Astrocyte of the spinal cord (primary cell): ENCODE results near the gene TGM2.

ENCODE experiments used
- DNase-seq: peaks from one replicate; pipeline ENCODE4 v3.0.0; 2011; ENCODE audit warnings: low read depth, low spot score
- H3K4me3 ChIP-seq: 2 replicates; pipeline ENCODE4 v1.5.1; 2011; ENCODE audit warnings: low read depth, mild to moderate bottlenecking, low read length, moderate library complexity
- in situ Hi-C: cut with HindIII; loops from 2 replicates; pipeline ENCODE4 v1.10.0; 2017; ENCODE audit warnings: low sequenced_read_pairs
- TF ChIP-seq, protein P1 (sequence below): IDR thresholded peaks from 2 replicates; pipeline ENCODE4 v1.5.1; 2012; ENCODE audit warnings: low read depth, mild to moderate bottlenecking, low read length, inconsistent platforms

The TGM2 gene

DNA sequence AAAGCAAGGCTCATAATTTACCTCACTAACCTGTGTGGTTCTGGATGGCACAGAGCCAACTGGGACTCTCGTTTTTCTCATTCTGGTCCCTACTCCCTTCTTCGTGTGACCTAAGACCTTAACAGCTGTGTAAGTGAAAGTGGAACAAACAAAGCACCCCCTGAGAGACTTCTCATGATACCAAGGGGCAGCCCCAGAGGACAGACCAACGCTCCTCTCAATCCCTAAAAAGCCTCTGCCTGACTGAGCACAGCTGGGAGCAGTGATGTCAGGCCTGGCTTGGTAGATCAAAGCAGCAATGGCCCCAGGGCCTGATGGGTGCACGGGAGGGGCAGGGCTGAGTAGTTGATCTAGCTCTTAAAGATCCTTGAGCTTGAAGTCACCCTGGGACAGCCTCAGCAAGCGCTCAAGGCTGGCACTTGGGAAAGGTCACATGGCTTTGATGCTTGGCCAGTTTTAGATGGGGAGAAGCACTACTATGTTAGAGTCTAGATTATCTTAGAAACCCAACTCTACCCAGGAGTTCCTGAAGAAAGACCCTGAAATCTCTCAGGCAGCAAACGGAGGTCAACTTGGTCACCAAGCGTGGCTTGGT lies 16.2 kb upstream of the TGM2 start:
- TF ChIP-seq, protein P1, sequence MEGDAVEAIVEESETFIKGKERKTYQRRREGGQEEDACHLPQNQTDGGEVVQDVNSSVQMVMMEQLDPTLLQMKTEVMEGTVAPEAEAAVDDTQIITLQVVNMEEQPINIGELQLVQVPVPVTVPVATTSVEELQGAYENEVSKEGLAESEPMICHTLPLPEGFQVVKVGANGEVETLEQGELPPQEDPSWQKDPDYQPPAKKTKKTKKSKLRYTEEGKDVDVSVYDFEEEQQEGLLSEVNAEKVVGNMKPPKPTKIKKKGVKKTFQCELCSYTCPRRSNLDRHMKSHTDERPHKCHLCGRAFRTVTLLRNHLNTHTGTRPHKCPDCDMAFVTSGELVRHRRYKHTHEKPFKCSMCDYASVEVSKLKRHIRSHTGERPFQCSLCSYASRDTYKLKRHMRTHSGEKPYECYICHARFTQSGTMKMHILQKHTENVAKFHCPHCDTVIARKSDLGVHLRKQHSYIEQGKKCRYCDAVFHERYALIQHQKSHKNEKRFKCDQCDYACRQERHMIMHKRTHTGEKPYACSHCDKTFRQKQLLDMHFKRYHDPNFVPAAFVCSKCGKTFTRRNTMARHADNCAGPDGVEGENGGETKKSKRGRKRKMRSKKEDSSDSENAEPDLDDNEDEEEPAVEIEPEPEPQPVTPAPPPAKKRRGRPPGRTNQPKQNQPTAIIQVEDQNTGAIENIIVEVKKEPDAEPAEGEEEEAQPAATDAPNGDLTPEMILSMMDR, result no peak
- no peak for DNase-seq
- in situ Hi-C loops, result no loop called here
- H3K4me3 ChIP-seq, result no peak overlapping the region

DNA sequence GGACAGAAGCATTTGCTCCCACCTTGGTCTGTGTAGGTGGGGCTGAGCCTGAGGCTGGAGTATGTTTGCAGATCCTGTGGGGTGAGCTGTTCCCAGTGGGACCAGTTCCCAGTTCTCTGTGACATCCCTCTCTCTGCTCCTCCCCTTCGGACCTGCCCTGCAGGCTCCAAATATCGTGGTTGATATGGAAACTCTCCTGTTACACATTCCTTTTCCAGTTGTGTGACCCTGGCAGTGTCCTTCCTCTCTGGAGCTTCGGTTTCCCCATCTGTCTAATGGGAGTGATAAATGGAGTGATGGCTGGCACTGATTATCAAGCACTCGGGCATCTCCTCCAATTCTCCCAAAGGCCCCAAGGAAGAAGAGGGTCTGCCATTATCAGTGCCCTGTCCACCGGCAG lies 15.7 kb upstream of the TGM2 start:
- in situ Hi-C loops, result no loop called here
- DNase-seq, result no peak
- TF ChIP-seq, protein P1, result no peak
- no peak overlapping the region for H3K4me3 ChIP-seq

DNA sequence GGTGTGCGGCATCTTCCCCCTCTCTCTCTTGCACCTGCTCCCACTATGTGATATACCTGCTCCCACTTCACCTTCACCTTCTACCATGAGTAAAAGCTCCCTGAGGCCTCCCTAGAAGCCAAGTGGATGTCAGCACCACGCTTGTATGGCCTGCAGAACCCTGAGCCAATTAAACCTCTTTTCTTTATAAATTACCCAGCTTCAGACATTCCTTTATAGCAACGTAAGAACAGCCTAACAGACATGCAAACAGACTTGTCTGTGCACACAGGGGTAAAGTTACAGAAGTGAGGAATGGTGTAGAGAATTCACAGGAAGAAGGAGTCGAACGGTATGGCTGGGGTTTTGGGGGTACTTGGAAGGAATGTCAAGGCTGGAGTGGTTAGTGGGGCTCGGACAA lies 14.8 kb upstream of the TGM2 start:
- in situ Hi-C loops, result no loop called here

DNA sequence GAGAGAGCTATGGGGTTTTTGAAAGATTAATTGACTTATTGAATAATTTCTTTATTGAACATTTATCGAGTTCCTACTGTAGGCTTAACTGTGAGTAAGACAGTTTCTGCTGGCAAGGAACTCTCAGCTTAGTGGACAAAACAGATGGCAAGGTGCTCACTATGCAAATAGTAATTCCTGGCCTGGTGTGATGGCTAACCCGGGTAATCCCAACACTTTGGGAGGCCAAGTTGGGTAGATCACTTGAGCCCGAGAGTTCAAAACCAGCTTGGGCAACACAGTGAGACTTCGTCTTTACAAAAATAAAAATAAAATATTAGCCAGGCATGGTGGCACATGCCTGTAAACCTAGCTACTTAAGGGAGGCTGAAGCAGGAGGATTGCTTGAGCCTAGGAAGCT lies 13.5 kb upstream of the TGM2 start:
- in situ Hi-C loops, result no loop called here

More for the DNA sequence above, 14.8 kb upstream of the TGM2 start:
- TF ChIP-seq, protein P1, result no peak
- no peak overlapping the region for H3K4me3 ChIP-seq
- no peak for DNase-seq

DNA sequence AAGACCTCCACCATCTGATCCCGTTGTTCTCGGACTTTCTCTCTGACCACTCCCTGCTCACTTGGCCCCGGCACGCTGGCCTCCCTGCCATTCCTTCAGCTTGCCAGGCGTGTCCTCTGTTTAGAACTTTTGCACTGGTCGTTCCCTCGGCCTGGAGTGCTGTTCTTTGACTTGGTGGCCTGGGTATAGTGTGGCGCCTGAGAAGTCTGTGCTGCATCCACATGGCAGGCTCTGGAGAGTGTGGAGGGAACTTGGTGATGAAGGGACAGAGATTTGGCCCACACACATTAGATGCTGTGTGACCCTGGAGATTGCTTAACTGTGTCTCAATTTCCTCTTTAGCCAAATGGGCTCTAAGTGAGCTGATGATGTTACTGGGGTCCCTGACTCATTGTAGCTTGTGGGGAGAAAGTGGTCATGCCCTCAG lies 13.0 kb upstream of the TGM2 start:
- in situ Hi-C loops, result no loop called here
- DNase-seq, result no peak
- no peak overlapping the region for H3K4me3 ChIP-seq
- TF ChIP-seq, protein P1, result no peak

More for the DNA sequence above, 13.5 kb upstream of the TGM2 start:
- no peak overlapping the region for H3K4me3 ChIP-seq
- TF ChIP-seq, protein P1, result no peak
- DNase-seq, result no peak

DNA sequence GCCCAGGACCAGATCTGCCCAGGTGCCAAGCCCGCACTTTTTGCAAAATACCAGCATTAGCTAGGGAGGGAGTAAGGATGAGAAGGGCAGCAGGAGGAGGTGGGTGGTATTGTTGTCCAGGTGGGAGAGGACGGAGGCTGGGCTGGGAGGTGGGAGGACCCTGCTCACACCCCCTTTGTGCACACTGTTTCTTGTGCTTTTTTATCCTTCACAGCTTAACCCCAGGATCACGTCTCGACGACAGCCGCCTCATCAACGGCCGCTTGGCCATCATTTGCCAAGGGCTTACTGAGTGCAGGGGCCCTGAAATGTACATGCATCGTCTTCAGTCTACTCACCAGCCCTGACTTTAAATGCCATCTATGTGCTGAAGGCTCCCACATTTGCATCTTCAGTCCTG lies 12.1 kb upstream of the TGM2 start:
- in situ Hi-C loops, result no loop called here
- H3K4me3 ChIP-seq, result no peak overlapping the region
- no peak for DNase-seq
- TF ChIP-seq, protein P1, result no peak
